ENCODE measurements around the gene NAALADL2. TPM values are rescaled to one million over a fixed set of nuclear protein-coding genes. Genes with fewer than 3 reads are reported as not detected.

NAALADL2 gene
- total and polyA plus RNA-seq, 2 donors (not counting 1 experiment from before 2014, with no cell fraction given): 8.8 to 11.6 TPM

DNA sequence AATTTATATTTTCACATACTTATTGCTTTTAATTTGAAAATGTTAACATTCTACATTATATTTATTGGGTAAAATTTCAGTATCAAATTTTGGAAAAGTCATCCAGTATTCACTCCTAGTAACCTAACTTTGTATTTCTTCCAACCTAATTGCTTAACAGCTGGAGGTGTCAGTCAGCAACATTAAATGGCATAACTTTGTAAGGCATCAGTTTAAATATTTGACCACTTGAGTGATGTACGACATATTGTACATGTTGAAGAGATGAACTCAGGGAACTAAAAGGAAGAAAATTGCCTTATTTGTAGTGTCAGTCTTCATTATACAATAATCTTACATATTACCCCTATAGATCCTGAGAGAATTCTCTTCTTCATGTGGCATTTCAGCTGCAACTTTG is 326.8 kb downstream of the NAALADL2 start:
- Histone ChIP-seq H3K9ac (ENCODE audit: insufficient read depth, low read length) (no peak overlapping the region), H3K4me3 (replicated peaks in 1 of 4; ENCODE audit: control extremely low read depth in 1 of 4, insufficient read depth in 1 of 4, low read depth in 3 of 4, low read length in 4 of 4) (no peak overlapping the region), H3K4me2 (ENCODE audit: extremely low read depth, insufficient read depth, low read length) (no peak overlapping the region), H3K27me3 (ENCODE audit: control insufficient read depth, insufficient read depth, low read length) (no peaks in the 10 kb centered on the region), H2AFZ (ENCODE audit: low read length) (no peak overlapping the region), H3K27ac (ENCODE audit: insufficient read depth, low read length) (no peak overlapping the region), H3K36me3 (ENCODE audit: control insufficient read depth, insufficient read depth, low read length) (no peaks in the 10 kb centered on the region), H3K9me3 (ENCODE audit: control insufficient read depth, insufficient read depth, low read depth, low read length) (no peaks in the 10 kb centered on the region), H3K4me1 (ENCODE audit: control insufficient read depth, extremely low read depth, insufficient read depth, low read length) (no peaks in the 10 kb centered on the region), H4K20me1 (ENCODE audit: control insufficient read depth, extremely low read depth, insufficient read depth, low read length) (no peaks in the 10 kb centered on the region), H3K79me2 (ENCODE audit: control insufficient read depth, insufficient read depth, low read length) (no peaks in the 10 kb centered on the region)
- TF ChIP-seq, protein P1, sequence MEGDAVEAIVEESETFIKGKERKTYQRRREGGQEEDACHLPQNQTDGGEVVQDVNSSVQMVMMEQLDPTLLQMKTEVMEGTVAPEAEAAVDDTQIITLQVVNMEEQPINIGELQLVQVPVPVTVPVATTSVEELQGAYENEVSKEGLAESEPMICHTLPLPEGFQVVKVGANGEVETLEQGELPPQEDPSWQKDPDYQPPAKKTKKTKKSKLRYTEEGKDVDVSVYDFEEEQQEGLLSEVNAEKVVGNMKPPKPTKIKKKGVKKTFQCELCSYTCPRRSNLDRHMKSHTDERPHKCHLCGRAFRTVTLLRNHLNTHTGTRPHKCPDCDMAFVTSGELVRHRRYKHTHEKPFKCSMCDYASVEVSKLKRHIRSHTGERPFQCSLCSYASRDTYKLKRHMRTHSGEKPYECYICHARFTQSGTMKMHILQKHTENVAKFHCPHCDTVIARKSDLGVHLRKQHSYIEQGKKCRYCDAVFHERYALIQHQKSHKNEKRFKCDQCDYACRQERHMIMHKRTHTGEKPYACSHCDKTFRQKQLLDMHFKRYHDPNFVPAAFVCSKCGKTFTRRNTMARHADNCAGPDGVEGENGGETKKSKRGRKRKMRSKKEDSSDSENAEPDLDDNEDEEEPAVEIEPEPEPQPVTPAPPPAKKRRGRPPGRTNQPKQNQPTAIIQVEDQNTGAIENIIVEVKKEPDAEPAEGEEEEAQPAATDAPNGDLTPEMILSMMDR (conservative IDR thresholded peaks at IDR 0.05 in 1 of 2, IDR thresholded peaks at IDR 0.05 in 1 of 2; ENCODE audit: low read depth in 1 of 2, low read length in 2 of 2): no peak
- TF ChIP-seq EZH2 (IDR thresholded peaks at IDR 0.05; ENCODE audit: low read length, missing control alignments): no peak
- DNase-seq (ENCODE audit: low read depth in 2 of 2): no peak

DNA sequence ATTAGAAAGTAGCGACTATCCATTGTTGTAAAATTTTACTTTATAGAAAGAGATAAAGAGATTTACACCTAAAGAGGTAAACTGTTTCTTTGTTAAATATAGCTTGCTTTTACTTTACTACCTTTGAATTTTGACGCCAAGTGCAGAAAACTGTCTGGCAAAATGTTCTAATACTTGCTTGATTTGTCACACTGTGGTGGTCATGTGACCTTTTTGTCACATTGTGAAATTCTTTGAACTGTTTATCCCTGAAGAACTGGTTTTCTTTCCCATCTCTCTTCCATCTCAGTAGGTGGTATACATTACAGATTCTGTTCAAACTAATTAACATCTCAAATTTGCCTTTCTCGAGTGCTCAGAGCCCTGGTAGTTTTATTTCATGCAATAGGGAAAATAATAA is 327.4 kb downstream of the NAALADL2 start:
- H3K27me3 ChIP-seq (ENCODE audit: control insufficient read depth, insufficient read depth, low read length): no peaks in the 10 kb centered on the region

DNA sequence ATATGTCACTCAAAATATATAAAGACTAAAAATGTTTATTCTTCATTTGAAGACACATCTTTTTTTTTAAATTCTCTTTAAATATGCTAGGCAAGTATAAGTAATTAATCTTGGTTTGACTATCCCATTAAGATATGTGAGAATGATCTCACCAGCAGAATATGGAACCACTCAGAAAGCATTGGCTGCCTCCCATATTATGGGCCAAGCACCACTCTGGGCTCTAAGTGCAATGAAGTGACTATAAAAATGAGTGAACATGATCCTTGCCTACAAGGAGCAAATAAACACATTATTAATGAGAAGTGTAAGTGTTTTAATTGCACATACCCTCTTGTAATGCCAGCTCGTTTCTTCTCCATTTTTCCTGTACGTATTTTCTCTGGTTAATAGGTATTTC is 328.5 kb downstream of the NAALADL2 start:
- no peaks in the 10 kb centered on the region for H3K4me1 ChIP-seq (ENCODE audit: control insufficient read depth, extremely low read depth, insufficient read depth, low read length)
- H3K4me3 ChIP-seq (replicated peaks in 1 of 4; ENCODE audit: control extremely low read depth in 1 of 4, insufficient read depth in 1 of 4, low read depth in 3 of 4, low read length in 4 of 4): no peak overlapping the region
- no peaks in the 10 kb centered on the region for H3K9me3 ChIP-seq (ENCODE audit: control insufficient read depth, insufficient read depth, low read depth, low read length)
- H3K4me2 ChIP-seq (ENCODE audit: extremely low read depth, insufficient read depth, low read length): no peak overlapping the region
- peak in 1 of 2 donors; percentile 79 for DNase-seq (ENCODE audit: low read depth in 2 of 2)
- no peak overlapping the region for H3K27ac ChIP-seq (ENCODE audit: insufficient read depth, low read length)
- no peaks in the 10 kb centered on the region for H3K36me3 ChIP-seq (ENCODE audit: control insufficient read depth, insufficient read depth, low read length)
- TF ChIP-seq EZH2 (IDR thresholded peaks at IDR 0.05; ENCODE audit: low read length, missing control alignments): no peak
- TF ChIP-seq, protein P1 (conservative IDR thresholded peaks at IDR 0.05 in 1 of 2, IDR thresholded peaks at IDR 0.05 in 1 of 2; ENCODE audit: low read depth in 1 of 2, low read length in 2 of 2): no peak
- no peak overlapping the region for H3K9ac ChIP-seq (ENCODE audit: insufficient read depth, low read length)
- H4K20me1 ChIP-seq (ENCODE audit: control insufficient read depth, extremely low read depth, insufficient read depth, low read length): no peaks in the 10 kb centered on the region
- H3K27me3 ChIP-seq (ENCODE audit: control insufficient read depth, insufficient read depth, low read length): no peaks in the 10 kb centered on the region
- no peak overlapping the region for H2AFZ ChIP-seq (ENCODE audit: low read length)
- no peaks in the 10 kb centered on the region for H3K79me2 ChIP-seq (ENCODE audit: control insufficient read depth, insufficient read depth, low read length)

More for the DNA sequence above, 327.4 kb downstream of the NAALADL2 start:
- Histone ChIP-seq H4K20me1 (ENCODE audit: control insufficient read depth, extremely low read depth, insufficient read depth, low read length) (no peaks in the 10 kb centered on the region), H2AFZ (ENCODE audit: low read length) (no peak overlapping the region), H3K4me1 (ENCODE audit: control insufficient read depth, extremely low read depth, insufficient read depth, low read length) (no peaks in the 10 kb centered on the region), H3K9me3 (ENCODE audit: control insufficient read depth, insufficient read depth, low read depth, low read length) (no peaks in the 10 kb centered on the region), H3K27ac (ENCODE audit: insufficient read depth, low read length) (no peak overlapping the region), H3K9ac (ENCODE audit: insufficient read depth, low read length) (no peak overlapping the region), H3K79me2 (ENCODE audit: control insufficient read depth, insufficient read depth, low read length) (no peaks in the 10 kb centered on the region), H3K4me2 (ENCODE audit: extremely low read depth, insufficient read depth, low read length) (no peak overlapping the region), H3K36me3 (ENCODE audit: control insufficient read depth, insufficient read depth, low read length) (no peaks in the 10 kb centered on the region), H3K4me3 (replicated peaks in 1 of 4; ENCODE audit: control extremely low read depth in 1 of 4, insufficient read depth in 1 of 4, low read depth in 3 of 4, low read length in 4 of 4) (no peak overlapping the region)
- DNase-seq (ENCODE audit: low read depth in 2 of 2): peak; percentile 17 to 35
- TF ChIP-seq, protein P1 (conservative IDR thresholded peaks at IDR 0.05 in 1 of 2, IDR thresholded peaks at IDR 0.05 in 1 of 2; ENCODE audit: low read depth in 1 of 2, low read length in 2 of 2): no peak
- TF ChIP-seq EZH2 (IDR thresholded peaks at IDR 0.05; ENCODE audit: low read length, missing control alignments): no peak
